Raji (cell line): ENCODE measurements around the gene DKK1.

Experiments used
- POLR2A ChIP-seq: IDR thresholded peaks from 2 replicates; pipeline ENCODE4 v1.6.1; 2011; ENCODE audit warnings: low read depth, low read length, control low read depth; ENCODE audit not compliant: insufficient read depth

DKK1 gene

DNA sequence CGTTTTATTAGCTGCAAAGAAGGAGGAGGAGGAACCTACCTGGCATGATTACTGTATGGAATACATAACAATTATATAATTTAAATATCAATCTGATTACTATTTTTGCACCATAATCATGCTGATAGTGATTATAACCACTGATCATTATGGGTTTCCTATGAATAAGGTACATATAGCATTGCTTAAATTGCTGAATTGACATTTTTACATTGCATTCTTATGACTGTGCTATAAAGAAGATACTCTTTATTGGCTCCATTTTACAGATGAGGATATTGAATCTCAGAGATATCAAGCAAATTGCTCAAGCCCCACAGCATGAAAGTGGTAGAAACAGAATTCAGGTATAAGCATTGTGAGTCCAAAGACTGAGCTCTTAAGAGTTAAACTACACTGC, 23.1 kb downstream of the DKK1 start:
- TF ChIP-seq POLR2A = no peak

DNA sequence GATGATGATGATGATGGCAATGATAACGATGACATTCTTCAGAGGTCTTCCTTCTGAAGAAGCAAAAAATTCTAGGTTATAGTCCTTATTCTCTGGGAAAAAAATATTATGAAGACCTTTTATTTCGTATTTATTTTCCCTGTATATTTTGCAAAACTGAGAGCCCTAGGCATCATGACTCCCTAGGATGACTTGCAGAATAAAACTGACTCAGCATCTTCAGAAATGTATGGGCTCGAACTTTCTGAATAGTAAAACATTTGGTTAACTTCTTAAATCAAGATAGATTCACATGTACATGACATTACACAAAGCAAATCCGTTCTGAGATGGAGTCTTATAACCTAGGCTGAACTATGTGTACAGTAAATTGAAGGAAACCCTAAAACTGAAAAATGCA, 29.4 kb downstream of the DKK1 start:
- TF ChIP-seq POLR2A = no peak

DNA sequence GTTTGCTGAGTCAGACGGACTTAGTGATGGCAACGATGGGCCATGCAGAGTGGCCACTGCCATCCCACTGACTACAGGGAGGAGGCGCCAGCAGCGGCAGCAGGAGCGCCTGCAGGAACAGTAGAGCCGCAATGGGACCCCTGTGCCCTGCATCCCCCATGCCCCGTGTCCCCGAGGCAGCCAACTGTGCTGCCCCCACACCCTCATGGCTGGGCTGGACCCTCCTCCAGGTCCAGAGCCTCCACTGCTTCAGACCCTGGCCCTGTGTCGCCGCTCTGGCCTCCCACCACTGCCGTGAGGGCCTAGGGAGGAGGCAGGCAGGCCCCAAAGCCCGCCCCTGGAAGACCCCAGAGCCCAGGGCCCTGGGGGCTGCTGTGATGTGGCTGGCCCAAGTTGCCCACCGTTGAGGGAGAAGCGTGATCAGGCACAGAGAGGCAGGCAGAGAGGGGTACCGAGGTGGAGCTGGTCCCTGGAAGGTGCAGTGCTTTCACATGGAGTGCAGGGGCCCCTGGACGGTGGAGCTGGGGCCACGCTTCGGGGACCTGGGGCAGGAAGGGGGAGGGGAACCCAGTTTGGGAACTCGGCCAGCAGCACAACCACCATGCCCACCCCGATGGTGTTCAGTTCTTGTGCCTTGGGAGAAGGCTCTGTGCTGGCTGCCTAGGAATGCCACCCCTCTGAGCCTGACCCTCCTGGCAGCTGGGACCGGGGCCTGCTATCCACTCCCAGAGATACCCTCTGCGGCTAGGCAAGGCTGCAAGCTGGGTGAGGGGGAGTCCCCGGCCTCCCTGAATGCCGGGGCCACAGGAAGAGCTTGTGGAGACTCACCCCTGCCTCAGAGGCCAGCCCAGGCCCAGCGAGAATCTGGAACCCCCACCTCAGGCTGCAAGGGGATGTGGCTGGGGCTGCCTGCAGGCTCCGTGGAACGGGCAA, 32.6 kb downstream of the DKK1 start:
- TF ChIP-seq POLR2A = no peak

DNA sequence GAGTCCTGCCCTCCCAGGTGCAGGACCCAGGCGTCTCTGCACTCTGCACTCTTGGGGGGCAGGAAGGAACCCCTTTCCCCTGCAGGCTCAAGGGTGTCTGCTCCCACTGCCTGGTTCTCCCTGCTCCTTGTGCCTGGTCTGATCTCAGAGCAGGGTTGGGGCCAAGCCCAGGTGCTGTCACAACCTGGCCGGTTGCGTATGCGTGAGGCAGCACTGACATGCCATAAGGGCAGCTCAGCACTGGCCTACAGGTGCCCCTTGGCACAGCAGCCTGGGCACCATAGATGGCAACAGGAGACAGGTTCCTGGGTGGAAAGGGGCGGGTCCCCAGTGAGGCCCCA, 33.2 kb downstream of the DKK1 start:
- TF ChIP-seq POLR2A = no peak

DNA sequence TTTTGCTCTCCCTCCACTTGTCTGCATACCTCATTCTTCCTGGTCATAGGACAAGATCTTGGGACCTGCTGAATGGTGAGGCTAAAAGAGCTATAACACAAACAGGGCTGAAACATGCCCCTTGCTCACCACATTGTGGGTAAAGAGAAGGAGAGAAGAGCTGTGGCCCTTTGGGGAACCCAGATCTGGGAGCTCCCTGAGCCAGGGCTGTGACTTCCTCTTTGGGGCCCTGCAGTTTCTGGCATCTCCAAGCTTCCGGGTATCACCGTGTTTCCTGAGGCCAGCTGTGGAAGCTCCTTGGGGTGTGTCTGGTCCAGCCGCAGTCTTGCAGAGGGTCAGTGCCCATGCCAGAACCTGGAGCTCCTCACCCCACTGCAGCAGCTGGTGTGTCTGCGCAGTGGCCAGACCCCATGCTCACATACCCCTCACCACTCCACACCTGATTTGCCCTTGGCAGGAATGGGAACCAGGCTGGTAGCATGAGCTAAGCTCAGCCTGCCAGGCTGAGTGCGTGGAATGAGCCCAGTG, 34.0 kb downstream of the DKK1 start:
- TF ChIP-seq POLR2A = no peak

DNA sequence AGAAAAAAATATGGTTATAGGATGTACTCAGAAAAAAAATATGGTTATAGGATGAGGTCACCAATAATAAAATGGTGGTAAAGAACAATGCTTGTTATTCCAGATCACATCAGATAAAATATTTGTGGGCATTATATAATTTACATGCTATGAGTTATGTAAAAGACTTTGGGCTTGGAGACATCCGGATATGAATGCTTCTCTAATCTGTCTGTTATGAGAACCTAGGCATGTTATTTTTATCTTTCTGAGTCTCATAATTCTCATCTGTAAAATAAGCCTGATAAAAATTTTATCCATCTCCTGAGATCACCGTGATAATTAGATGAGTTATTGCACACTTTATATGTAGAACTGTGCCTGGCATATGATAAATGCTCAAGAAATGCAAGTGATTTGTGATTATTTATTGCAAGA, 37.8 kb downstream of the DKK1 start:
- TF ChIP-seq POLR2A = no peak

DNA sequence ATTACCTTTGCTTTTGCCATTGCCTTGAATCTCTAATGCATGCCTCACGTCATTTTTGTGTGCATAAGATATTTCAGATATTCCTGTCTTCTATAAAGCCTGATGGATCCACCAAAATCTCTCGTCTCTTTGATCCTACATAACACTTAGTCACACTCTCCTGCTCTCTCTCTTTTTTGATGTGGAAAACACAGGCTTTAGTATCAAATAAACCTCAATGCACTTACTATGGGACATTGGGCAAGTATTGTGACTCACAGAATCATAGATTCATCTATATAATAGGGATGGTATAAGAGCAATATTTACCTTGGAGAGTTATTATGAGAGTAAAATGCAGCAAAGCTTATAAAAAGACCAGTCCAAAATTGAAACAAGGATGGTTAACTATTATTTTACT, 39.1 kb downstream of the DKK1 start:
- TF ChIP-seq POLR2A = no peak

DNA sequence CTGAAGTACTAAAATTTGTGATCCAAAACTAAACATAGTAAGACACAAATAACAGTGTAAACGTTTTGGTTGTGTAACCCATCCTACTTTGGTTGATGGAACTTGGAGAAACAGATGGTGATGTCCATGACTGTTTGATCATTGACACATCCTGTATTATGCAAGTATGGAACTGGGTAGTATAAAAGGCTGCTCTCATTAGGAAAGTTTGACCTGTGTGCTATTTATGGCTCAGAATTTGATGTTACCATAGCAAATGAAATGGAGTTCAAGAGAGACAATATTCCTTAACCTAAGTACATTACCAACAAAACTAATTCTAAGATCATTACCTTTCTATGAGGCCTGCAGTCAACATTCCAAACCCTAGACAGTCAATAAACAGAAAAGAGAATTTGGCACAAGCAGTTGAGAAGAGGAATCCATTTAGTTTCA, 39.9 kb downstream of the DKK1 start:
- no peak for TF ChIP-seq POLR2A

DNA sequence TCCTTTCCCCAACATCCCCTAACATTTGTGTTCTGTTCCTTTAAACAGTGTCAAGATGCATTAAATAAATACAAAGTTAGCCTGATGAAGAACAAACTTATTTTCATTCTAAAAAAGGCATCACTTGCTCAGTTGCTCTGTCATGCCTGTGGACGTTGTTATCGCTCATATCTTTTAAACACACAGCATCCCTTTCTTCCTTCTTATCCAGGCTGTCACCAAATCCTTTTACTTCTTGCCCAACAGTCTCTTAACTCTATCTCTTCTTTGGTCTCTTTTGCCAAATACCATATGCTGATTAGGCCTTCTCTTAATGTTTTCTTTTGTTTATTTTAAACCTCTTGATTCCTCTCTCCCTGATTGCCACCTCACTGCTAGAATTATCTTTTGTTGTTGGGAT, 43.9 kb downstream of the DKK1 start:
- no peak for TF ChIP-seq POLR2A

DNA sequence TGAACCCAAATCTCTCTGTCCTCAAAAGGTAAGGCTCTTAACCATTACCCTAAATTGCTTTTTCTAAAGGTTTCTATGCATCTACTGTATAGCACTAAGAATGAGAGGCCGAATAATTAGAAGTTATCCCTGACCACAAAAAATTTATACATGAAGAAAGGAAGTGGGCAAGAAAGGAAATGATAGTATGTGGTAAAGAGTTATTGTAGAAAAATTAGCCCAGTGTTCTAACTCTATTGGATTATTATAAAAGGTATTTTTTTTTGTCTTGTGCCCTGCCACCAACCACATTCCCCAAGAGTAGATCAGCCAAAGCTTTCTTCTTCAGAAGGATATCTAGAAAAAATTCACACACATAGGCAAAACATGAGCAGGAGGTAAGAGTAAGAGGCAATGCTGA, 45.4 kb downstream of the DKK1 start:
- TF ChIP-seq POLR2A = no peak
